NCI-H446 (cell line): ENCODE data around the gene ZDHHC20.
"Not testable (repeated sequence)": the region's sequence is repeated elsewhere in the genome, so short reads cannot be mapped to it uniquely, and the experiment has no call there.

Source experiments
- DNase-seq, 2 experiments: peaks; one replicate each; lab custom pipeline; 2025; lab: John Stamatoyannopoulos, UW

ZDHHC20 gene

GRCh38 chr13:21435687-21436151, 23.4 kb downstream of the ZDHHC20 start:
- DNase-seq = no peak

DNA sequence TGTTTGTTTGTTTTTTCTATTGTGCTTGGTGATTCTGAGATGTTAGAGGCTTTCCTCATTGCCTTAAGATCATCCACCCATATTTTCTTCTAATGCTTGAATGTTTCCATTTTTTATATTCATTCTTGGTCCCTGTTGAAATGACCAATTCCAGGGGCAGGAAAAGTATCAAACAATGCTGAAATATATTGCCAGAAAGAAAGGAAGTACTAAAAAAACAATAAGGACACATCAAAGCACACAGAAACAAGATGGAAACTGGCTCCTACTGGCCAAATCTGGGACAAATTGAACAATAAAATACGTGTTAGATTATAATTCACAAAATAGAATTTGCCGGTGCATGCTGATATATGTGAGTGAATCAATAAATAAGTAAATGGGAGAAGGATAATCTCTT, 23.9 kb downstream of the ZDHHC20 start:
- no peak for DNase-seq

- no peak for DNase-seq
These were observed 24.5 kb downstream of the ZDHHC20 start for GRCh38 chr13:21434588-21434987.

DNA sequence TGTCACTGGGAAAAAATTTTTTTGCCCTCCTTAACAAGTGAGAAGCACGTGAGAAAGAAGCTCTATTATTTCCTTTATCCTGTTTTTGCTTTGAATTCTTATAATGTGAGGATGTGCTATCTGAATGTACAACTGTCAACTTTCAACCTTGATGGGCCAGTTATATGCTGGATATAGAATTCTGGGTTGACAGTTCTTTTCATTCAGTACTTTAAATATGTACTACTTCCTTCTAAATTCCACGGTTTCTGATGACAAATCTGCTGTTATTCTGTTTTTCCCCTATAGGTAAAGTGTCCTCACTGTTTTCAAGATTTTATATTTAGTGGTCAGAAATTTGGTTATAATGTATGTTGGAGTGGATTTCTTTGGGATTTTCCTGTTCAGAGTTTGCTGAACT, 29.9 kb downstream of the ZDHHC20 start:
- DNase-seq = no peak

DNA sequence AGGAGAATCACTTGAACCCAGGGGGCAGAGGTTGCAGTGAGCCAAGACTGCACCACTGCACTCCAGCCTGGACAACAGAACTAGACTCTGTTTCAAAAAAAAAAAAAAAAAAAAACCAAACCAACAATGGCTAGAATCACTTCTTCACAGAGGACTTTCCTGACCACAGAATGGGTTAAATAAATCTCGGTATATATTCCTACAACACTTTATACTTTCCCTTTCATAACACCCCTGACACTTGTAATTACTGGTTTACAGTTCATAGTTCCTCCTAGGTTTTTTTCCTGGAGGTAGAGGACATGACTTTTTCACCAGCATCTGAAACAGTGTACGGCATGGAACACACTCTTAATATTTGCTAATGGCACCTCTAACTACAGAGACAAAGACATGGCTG, 31.4 kb downstream of the ZDHHC20 start:
- DNase-seq = no peak

DNA sequence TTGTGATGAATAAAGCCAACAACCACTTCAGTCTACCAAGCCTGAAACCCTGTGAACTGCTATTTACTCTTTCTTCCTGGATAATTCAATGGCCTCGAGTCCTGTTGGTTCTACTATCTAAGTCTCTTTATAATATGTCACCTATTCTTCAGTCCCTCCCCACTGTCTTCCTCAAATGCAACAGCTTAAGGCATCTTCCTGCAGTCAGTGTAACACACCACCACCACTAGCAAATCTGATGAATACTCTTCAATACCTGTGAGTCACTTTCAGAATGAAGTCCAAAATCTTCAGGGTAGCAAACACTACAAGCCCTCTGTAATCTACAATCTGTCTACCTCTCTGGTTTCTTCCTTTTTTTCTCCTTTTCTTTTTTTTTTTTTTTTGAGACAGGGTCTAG, 32.9 kb downstream of the ZDHHC20 start:
- DNase-seq = no peak

- no peak for DNase-seq
These were observed 38.4 kb downstream of the ZDHHC20 start for GRCh38 chr13:21420706-21421105.

- no peak for DNase-seq
These were observed 46.1 kb downstream of the ZDHHC20 start for GRCh38 chr13:21413013-21413412.

DNA sequence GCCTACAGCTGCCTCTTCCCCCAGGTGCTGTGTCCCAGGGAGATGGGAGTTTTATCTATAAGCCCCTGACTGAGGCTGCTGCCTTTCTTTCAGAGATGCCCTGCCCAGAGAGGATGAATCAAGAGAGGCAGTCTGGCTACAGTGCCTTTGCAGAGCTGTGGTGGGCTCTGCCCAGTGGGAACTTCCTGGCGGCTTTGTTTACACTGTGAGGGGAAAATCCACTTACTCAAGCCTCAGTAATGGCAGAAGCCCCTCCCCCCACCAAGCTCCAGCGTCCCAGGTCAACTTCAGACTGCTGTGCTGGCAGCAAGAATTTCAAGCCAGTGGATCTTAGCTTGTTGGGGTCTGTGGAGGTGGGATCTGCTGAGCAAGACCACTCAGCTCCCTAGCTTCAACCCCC, 48.6 kb downstream of the ZDHHC20 start:
- not testable (repeated sequence) for DNase-seq

GRCh38 chr13:21405309-21405708, 53.8 kb downstream of the ZDHHC20 start:
- no peak for DNase-seq

- no peak for DNase-seq
These were observed 56.4 kb downstream of the ZDHHC20 start for GRCh38 chr13:21402586-21403307.

GRCh38 chr13:21399741-21400140, 59.4 kb downstream of the ZDHHC20 start:
- no peak for DNase-seq

GRCh38 chr13:21395953-21396352, 63.1 kb downstream of the ZDHHC20 start:
- DNase-seq = no peak

DNA sequence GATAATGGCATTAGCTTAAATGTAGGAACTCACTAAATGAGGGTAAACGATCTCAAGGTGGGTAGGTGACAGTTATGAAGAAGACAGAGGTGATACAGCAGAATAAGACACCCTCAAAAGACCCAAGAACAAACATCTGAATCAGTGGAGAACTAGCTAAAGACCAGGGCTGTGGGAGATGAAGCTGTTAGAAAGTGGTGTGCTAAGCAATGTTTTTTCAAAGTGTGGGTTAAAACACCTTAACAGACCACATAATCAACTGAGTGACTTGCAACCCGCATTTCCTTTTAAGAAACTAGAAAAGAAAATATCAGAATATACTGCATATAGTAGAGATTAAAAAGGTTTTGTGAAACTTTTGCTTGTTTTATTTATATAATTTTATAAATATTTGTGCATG, 70.0 kb downstream of the ZDHHC20 start:
- no peak for DNase-seq

DNA sequence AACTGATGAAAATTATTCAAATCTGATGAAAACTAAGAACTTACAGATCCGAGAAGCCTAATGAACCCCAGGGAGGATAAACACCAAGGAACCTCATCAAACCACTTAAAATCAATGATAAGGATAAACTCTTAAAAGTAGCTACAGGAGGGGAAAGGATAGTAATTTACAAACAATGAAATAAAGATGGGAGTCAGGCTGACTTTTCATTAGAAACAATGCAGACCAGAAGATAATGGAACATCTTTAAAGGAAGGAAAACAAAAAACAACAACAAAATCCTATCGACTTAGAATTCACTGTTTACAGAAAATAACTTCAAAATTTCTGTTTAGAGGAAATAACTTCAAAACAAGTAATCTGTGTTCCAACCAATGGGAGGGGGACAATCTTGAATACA, 73.4 kb downstream of the ZDHHC20 start:
- no peak for DNase-seq

GRCh38 chr13:21383090-21383489, 76.0 kb downstream of the ZDHHC20 start:
- DNase-seq = no peak

GRCh38 chr13:21376998-21377985, 81.8 kb downstream of the ZDHHC20 start:
- DNase-seq = not testable (repeated sequence)

- no peak for DNase-seq
These were observed 86.6 kb downstream of the ZDHHC20 start for GRCh38 chr13:21372530-21372929.

GRCh38 chr13:21371011-21371410, 88.1 kb downstream of the ZDHHC20 start:
- DNase-seq = peak in 1 of 2 experiments; percentile 25

DNA sequence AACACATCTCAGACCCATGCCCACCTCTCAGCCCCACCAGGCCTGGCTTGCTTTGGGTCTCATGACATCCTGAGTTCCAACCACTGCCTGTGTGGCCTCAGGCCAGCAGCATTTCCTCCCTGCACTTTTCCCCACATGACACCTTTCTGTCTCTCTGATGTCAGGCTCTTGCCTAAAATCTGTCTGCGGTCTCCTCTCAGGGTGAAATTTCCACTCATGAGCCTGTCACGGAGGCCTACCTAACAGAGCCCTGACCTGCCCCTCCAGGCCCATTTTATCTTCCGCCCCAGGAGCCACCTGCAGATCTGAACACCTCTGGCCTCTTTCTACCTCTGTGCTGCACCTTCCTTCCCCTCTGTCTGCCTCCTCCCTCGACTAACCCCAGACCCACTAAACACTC, 93.5 kb downstream of the ZDHHC20 start:
- no peak for DNase-seq

DNA sequence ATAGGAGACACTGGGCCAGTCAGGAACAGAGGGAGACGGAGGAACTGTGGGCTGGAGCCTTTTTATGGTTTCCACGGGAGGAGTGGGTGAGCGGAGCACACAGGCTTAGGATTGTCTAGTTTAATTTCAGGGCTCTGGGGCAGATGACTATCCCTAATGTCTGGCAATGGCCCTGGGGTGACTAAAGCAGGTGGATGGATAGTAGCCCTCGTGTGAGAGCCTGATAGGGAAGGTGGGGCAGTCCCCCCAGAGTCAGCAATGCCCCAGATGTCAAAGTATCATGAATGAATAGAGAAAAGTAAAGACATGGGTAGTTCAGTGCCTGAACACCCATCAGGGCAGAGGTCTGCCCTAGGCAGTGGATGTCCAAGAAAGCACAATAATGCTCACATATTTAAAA, 94.2 kb downstream of the ZDHHC20 start:
- no peak for DNase-seq

- no peak for DNase-seq
These were observed 94.7 kb downstream of the ZDHHC20 start for GRCh38 chr13:21364357-21364756.

- DNase-seq = no peak
These were observed 96.4 kb downstream of the ZDHHC20 start for GRCh38 chr13:21362741-21363140.
